Jurkat, Clone E6-1 (cell line): ENCODE results near the gene TMLHE. TPM values are rescaled to one million over a fixed set of nuclear protein-coding genes. Genes with fewer than 3 reads are reported as not detected.
"Not testable (repeated sequence)": the region's sequence is repeated elsewhere in the genome, so short reads cannot be mapped to it uniquely, and the experiment has no call there.

ENCODE experiments used
- DNase-seq: peaks from one replicate; pipeline ENCODE4 v3.0.0-alpha.2; 2011; ENCODE audit warnings: low read depth, low spot score
- H3K4me3 ChIP-seq: 2 replicates; pipeline ENCODE4 v1.5.1; 2011; ENCODE audit warnings: mild to moderate bottlenecking, low read length, control low read depth, moderate library complexity
- polyA plus RNA-seq: library from polyadenylated mRNA; unstranded; fragments of >200 nt; gene quantifications from one replicate; pipeline ENCODE4 v1.2.1, GENCODE V29; 2012; ENCODE audit warnings: missing spikeins; ENCODE audit not compliant: insufficient read length, insufficient read depth

Gene TMLHE, protein sequence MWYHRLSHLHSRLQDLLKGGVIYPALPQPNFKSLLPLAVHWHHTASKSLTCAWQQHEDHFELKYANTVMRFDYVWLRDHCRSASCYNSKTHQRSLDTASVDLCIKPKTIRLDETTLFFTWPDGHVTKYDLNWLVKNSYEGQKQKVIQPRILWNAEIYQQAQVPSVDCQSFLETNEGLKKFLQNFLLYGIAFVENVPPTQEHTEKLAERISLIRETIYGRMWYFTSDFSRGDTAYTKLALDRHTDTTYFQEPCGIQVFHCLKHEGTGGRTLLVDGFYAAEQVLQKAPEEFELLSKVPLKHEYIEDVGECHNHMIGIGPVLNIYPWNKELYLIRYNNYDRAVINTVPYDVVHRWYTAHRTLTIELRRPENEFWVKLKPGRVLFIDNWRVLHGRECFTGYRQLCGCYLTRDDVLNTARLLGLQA
- polyA plus RNA-seq = 19.9 TPM

GRCh38 chrX:155612312-155613224 is at the start of gene TMLHE, which contains the start of gene SPRY3:
TMLHE (minus strand) TSS chrX:155612952; CDS start chrX:155545276, 67,676 bp downstream.
SPRY3 (plus strand) TSS chrX:155612586.
- peak; percentile 33 for DNase-seq
- H3K4me3 ChIP-seq = peak within 1 kb of the TSS; percentile 78

DNA sequence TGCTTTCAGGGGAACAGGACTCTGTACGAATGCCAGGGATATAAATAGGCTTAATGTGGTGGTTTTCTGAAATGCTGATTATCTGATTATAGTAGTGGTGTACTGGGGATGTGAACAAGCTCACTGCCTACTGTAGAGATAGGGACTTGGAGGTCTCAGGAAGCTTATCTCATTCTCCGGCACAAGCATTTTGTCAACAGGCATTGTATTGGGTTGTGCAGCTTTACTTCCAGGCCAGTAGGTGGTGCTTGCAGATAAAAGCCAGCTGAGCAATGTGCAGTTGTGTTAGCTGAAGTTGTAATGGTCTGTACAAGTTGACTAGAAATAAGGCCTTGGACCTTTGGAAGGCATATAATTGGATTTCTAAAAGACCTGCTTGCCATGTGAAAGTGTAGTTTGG is 49.5 kb upstream of the TMLHE start:
- H3K4me3 ChIP-seq = no peak overlapping the region
- no peak for DNase-seq

GRCh38 chrX:155645180-155645579 is 32.4 kb upstream of the TMLHE start:
- DNase-seq = no peak
- no peak overlapping the region for H3K4me3 ChIP-seq

GRCh38 chrX:155643240-155643639 is 30.5 kb upstream of the TMLHE start:
- DNase-seq = no peak
- no peak overlapping the region for H3K4me3 ChIP-seq

DNA sequence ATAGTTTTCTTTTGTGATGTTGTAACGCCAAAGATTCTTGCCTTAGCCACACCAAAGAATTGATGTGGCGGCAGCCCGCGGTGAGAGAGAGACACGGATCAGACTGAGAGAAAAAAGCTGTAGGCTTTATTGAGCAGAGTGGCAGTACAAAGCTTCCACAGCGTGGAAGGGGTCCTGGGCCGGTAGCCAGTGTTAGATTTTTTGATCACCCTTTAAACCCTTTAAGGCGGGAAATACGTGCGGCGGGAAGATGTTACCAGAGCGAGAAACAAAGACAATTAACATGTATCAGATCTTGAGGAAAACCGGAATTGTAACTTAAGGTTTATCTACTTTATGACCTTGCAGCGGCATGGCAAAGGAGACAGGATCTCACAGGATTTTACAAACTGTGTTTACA is 28.6 kb upstream of the TMLHE start:
- not testable (repeated sequence) for H3K4me3 ChIP-seq, DNase-seq

DNA sequence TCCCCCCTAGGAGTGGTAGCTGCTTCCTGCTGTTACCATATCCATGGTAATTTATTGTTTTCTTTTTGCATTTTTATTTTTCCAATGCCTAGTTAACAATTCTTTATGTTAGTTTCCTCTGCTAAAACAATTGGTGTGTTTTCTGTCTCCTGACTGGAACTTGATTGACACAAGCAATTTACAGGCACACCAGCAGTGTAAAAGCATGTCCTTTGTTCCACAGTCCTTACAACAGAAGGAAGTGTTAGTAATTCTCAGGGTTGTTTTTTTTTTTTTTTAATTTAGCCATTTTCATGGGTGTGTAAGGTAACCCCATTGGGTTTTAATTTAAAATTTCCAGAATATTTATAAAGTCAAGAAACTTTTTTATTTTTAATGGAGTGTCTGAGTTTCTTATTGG is 25.0 kb upstream of the TMLHE start:
- DNase-seq = no peak
- H3K4me3 ChIP-seq = no peak overlapping the region

DNA sequence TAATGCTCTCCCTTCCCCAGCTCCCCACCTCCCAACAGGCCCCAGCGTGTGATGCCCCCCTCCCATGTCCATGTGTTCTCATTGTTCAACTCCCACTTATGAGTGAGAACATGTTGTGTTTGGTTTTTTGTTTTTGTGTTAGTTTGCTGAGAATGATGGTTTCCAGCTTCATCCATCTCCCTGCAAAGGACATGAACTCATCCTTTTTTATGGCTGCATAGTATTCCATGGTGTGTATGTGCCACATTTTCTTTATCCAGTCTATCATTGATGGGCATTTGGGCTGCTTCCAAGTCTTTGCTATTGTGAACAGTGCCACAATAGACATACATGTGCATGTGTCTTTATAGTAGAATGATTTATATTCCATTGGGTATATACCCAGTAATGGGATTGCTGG is 22.3 kb upstream of the TMLHE start:
- DNase-seq, H3K4me3 ChIP-seq: not testable (repeated sequence)

DNA sequence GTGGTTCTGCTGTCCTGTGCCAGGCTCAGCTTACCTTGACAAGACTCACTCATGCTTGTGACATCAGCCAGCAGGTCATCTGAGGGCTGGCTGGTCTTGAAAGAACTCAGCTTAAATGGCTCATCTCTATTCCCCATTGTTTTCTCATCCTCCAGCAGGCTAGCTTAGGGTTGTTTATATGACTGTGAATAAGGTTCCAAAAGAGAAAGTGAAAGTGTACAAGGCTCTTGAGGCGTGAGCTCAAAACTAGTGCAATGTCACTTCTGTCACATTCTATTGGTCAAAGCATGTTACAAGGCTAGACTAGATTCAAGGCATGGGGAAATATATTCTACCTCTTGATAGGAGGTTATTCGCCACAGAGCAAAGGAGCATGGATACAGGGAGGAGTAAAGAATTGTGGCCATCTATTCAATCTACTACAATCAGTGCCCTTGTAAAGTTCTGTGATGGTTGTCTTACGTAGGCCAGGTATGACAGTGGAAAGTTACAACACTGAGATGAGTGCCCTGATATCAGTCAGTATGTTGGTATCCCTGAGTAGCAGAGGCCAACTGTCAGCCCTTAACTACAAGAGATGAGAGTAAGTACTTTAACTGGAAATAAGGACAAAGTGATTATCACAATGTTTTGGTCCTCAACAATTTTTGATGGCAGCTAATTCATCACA is 19.8 kb upstream of the TMLHE start:
- H3K4me3 ChIP-seq = no peak overlapping the region
- no peak for DNase-seq

DNA sequence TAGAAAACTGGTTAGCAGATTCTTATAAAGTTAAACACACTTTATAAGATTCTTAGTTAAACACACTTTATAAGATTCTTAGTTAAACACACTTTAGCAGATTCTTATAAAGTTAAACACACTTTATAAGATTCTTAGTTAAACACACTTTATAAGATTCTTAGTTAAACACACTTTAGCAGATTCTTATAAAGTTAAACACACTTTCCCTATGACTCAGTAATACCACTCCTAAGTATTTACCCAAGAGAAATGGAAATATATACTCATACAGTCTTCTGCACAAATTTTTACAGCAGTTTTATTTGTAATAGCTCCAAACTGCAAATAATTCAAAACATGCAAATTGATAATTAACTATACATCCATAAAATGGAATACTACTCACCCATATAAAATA is 7.4 kb upstream of the TMLHE start:
- DNase-seq, H3K4me3 ChIP-seq: not testable (repeated sequence)

GRCh38 chrX:155615938-155616337 is 3.2 kb upstream of the TMLHE start:
- H3K4me3 ChIP-seq = no peak overlapping the region
- no peak for DNase-seq

DNA sequence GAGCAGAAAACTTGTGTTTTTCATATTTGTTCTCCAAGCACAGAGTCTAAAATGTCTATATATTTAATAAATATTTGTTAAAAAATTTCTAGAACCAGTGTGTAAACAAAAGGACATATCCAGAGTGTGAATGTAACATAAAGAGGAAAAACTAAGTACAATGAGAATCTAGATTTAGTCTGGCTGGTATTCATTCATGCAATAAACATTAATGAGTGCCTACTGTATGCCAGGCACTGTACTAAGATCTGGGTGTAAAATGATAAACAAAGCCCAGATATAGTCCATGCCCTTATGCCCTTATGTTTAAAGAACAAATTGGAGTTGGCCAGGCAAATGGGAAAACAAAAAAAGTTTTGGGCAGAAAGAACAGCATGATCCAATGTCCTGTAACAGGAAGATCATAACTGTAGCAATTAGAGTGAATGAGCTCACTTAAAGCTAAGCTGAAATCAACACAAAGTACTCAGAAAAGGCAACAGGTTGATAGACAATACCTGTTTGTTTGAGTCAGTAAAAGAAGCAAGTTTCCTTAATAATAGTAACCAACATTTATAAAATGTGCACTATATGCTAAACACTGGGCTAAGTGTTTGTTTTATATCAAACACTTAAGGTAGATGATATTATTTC is 1.3 kb upstream of the TMLHE start:
- no peak overlapping the region for H3K4me3 ChIP-seq
- DNase-seq = no peak

- no peak for DNase-seq
- H3K4me3 ChIP-seq = no peak overlapping the region
Measured at GRCh38 chrX:155611302-155611701, 1.4 kb downstream of the TMLHE start.

- H3K4me3 ChIP-seq = no peak overlapping the region
- DNase-seq = no peak
Measured at GRCh38 chrX:155592981-155593380, 19.8 kb downstream of the TMLHE start.

DNA sequence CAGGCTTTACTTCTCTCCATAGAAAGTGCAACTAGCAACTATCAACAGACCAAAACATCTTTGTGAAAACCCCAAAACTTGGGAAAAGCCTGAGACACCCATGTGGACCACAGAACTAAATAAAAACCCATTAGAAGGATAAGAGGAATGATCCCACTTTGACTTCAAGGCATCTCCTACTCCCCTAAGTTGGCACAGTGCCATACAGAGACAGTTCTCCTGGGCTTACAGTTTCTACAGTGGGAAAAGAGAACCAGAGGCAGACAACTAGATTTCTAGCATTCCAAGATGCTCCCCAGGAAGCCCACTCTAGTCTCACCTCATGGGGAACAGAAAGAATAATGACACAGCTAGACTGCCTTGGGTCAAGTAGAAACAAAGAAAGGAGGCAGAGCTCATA is 20.4 kb downstream of the TMLHE start:
- H3K4me3 ChIP-seq = no peak overlapping the region
- DNase-seq = no peak

- peak; percentile 51 for DNase-seq
- H3K4me3 ChIP-seq = no peak overlapping the region
Measured at GRCh38 chrX:155577682-155578081, 35.1 kb downstream of the TMLHE start.

DNA sequence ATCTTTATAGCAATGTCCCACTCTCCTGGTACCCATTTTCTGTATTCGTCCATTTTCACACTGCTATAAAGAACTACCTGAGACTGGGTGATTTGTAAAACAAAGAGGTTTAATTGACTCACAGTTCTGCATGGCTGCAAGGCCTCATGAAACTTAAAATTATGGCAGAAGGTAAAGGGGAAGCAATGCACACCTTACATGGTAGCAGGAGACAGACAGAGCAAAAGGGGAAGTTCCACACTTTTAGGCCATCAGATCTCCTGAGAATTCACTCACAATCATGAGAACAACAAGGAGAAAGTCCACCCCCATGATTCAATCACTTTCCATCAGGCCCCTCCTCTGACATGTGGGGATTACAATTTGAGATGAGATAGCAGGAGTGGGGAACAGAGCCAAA is 49.7 kb downstream of the TMLHE start:
- DNase-seq = no peak
- no peak overlapping the region for H3K4me3 ChIP-seq

DNA sequence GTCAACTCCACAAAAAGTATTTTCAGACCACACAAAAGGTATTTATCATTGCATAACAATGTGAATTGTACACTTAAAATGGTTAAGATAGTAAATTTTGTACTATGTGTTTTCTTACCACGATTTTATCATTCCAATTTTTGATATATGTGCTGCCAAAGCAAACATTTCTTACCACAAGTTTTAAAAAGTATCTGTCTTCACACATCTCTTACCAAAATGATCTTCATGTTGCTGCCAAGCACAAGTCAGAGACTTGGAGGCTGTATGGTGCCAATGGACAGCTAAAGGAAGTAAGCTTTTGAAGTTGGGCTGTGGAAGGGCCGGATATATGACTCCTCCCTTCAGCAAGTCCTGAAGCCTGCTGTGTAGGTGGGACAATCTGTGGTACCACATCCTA is 67.9 kb downstream of the TMLHE start:
- no peak overlapping the region for H3K4me3 ChIP-seq
- no peak for DNase-seq

- DNase-seq = no peak
- no peak overlapping the region for H3K4me3 ChIP-seq
Measured at GRCh38 chrX:155535866-155536265, 76.9 kb downstream of the TMLHE start.

GRCh38 chrX:155534800-155535199 is 78.0 kb downstream of the TMLHE start:
- no peak overlapping the region for H3K4me3 ChIP-seq
- no peak for DNase-seq
